NCI-H748 treated with DMSO at 0.1 percent for 48 hours (cell line): ENCODE measurements around the gene KIAA0513.
A peak's percentile ranks its signal among the peaks of the same experiment; 100 is the strongest.

Source experiments
- DNase-seq: peaks from one replicate; lab custom pipeline; 2025; lab: John Stamatoyannopoulos, UW

KIAA0513 gene

DNA sequence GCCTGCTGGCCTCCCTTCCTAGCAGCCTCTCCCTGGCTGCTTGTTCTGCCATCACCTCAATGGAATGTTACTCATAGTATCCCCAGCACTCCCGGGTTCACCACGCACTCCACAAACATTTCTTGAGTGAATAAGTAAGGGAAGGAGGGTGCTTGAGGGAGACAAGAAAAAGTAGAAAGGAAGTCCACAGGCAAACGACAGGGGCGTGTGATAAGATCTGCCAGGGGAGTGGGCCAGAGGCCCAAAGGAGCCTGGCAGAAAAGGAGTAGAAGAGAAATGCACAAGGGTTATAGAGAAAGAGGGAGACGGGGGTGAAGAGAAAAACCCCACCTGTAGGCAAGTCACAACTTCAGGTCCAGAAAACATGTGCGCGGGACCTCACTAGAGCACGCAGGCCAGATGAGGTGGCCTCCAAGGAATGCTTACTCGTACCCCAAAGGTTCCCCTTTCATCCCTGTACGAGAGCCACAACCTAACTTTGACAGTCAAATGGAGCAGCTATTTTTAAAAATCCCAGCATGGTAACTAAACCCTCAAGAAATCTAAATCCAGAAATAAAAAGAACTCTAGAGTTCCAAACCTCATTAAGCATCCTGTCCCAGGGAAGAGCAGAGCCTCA is 22.9 kb upstream of the KIAA0513 start:
- no peak for DNase-seq

DNA sequence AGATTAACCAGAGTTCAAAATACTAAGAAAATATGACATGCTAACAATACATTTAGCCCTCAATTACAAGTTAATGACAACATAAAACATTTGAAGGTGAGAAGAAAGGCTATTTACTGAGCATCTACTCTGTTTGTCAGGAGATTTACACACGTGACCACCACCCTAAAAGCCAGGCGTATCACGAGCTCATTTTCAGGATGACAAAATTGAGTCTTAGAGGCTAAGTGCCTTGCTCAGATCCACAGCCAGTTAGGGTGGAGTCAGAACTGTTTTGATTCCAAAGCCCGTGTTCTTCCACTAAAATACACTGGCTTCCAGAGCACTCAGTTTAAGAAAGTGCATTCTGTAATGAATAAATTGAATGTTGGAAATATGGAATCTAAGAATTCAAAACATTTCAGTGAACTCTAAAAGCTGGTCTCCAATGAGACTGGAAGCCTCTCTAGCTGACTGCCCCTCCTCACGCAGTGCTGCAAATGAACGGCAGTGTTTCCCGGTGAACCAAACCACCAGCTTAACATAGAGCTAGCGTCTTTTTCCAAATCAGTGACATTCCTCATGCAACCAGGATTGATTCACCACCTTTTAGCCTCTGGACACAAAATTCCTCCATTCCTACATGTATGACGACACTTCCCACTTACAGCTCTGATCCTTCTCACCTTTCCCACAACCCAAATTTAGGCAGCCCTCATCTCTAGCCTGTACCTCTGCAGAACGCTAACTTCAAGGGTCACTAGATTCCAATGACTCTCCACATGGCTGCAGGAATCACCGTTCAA is 22.1 kb upstream of the KIAA0513 start:
- no peak for DNase-seq

DNA sequence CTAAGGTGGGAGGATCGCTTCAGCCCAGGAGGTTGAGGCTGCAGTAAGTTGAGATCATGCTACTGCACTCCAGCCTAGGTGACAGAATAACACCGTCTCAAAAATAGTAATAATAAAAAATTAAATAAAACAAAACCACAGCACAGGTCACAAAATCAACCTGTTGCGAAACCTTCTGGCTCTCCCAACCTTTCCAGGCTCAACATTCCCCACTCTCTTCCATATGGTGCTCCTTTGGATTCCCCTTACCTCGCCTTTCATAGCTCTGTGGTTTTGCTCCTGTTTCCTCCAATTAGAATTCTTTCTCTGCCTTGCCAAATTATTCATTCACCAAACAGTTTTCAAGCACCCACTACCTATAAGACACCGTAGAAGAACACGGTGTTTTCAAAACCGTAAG is 21.0 kb upstream of the KIAA0513 start:
- DNase-seq = no peak

DNA sequence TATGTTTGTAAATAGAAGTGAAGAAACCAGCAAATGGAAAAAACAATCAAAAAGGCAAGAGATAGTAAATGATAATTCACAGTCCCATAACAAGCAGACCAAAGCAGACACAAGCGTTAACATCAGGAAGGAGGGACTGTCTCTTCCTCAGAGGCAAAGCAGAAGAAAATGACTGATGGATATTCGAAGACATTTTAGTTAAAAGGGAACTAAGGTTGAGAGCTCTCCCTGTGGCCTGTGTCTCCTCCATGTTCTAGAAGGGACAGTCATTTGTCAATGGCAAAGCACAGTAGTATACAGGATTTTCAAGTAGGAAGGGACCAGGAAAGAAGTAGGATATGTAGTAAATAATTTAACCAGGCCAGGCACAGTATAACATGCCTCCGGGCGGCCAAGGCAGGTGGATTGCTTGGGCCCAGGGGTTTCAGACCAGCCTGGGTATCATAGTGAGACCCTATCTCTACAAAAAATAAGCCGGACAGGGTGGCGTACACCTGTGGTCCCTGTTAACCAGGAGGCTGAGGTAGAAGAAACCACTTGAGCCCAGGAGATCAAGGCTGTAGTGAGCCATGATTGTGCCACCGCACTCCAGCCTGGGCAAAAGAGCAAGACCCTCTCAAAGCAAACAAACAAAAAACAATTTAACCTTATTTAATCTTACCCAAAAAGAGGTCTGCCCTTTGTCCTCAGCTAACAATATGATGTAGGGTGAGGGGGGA is 19.9 kb upstream of the KIAA0513 start:
- DNase-seq = no peak

DNA sequence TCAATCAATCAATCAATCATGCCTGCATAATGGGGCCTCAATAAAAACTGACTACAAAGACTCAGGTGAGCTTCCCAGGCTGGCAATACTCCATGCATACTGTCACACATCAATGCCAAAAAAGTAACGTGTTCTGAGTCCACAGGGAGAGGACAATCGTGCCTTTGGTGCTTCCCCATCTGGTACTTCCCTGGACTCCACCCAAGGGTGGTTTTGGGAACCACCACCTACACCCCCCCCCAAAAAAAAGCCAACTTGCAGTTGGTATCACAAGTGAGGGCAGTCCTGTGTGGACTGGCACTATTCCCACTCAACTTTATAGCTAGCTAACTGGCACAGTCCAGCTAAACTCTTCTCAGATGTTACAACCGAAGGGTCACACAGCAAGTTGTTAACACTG is 19.3 kb upstream of the KIAA0513 start:
- DNase-seq = no peak

DNA sequence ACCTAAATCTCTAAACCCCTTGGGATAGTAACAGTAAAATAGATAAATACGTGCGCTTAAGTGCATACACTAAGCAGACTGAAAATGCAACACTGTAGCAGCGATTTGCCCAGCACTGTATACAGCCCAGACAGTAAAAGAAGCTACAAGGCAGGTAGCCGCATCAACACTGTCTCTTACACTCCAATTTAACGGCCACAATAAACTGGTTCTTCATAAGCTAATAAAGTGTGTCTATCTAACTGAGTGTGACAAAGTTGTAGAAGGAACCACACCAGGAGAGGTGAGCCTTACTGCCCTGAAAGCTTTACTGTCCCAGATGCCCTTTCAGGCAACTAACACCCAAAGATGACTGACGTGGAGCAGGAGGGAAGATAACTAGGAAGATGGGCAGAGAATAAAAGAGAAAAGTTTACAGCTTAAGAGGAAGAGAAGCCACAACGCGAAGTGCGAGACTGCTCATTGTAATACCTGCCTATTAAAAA is 17.1 kb upstream of the KIAA0513 start:
- DNase-seq = no peak

DNA sequence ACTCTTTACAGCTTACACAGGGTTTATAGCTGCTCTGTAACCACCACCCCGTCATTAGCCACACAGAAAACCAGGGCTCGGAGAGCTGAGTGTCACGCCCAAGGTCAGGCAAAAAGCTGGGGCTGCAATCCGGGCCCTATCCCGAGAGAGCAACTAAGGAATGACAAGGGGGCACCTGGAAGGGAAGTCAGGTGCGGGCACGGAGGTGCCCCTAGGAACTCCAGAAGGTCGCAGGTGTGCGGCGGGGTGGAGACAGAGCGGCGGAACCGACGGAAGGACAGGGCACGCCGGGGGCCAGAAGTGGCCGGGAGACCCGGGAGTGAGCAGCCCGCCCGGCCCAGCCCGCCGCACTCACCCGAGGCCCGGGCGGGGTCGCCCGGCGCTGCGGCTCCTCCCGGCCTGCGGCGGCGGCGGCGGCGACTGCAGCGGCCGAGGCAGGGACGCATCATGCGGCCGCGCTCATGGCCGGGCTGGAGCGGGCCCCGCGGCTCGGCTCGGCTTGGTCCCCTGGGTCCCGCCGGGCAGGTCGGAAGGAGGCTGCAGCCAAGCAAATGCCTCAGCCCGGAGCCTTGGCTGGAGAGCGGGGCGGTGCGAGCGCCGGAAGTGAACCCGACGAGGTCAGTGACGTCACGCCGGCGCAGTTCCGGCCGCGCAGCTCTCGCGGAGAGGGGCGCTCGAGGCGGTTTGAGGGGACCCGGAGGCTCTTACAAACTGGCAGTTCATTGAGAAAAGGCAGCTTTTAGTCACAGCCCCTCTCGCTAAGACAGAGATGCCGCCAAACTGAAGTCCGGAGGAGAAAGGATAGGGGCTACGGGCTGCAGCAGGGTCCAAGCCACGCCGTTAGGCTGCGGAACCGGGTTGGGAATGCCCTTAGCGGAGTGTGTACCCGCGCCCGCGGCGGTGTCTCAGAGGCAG is 16.4 kb upstream of the KIAA0513 start, which contains the start of gene ZDHHC7:
ZDHHC7 (minus strand) TSS at position 605 of the 915 bp plus-strand sequence. CDS start 20,917 bp downstream, outside the sequence.
- DNase-seq = peak; percentile 51

DNA sequence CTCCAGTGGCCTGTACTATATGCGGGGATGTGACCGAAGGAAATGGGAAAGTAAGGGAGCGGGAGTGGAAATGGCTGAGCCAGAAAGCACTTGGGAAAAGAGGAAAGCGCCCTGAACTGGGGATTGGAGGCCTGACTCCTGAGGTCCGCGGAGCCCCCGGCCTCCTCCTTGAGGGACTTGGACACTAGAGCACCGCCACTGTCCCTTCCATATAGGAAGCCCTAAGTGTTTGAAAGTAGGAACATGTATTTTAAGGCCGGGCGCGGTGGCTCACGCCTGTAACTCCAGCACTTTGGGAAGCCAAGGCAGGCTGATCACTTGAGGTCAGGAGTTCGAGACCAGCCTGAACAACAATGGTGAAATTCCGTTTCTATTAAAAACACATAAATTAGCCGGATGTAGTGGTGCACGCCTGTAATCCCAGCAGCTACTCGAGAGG is 15.7 kb upstream of the KIAA0513 start:
- DNase-seq = no peak

DNA sequence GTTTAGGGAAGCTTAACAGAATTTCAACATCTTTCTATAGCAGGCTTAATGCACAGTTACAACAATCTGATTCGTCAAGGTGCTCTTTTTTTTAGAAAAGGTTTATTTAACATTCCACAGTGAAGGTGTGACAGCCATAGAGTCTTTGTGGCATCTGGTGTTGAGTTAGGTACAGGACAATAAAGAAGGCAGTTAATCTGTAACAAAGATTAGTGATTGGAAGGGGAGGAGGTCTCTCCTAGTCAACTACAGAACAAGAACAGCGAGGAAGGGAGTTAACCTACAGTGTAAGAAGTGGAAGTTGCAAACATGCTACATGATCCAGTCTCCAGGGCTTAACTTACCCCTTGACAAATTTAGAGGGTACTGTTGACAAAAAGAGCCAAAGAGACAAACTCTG is 13.3 kb upstream of the KIAA0513 start:
- DNase-seq = no peak

DNA sequence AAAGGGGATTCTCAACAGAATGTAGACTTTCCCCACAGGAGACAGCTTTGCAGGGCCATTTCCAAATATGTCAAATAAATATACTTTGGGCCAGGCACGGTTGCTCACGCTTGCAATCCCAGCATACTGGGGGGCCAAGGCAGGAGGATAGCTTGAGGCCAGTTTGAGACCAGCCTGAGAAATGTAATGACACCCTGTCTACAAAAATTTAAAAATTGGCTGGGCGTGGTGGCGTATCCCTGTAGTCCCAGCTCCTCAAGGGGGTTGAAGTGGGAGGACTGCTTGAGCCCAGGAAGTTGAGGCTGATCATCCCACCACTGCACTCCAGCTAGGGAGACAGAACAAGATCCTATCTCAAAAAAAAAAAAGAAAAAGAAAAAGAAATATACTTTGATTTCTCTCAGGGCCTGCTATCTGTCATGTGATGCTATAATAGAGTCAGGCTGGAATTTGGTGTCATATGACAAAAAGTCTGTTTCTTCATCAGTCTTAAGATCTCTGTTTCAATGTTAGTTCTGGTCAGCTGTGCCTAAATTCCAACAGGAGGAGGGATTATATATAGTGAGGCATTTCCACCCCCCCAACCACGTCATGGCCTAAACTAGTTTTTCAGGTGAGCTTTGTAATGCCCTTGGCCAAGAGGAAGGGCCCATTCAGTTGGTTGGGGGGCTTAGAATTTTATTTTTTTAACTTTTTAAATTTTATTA is 12.0 kb upstream of the KIAA0513 start:
- DNase-seq = no peak

DNA sequence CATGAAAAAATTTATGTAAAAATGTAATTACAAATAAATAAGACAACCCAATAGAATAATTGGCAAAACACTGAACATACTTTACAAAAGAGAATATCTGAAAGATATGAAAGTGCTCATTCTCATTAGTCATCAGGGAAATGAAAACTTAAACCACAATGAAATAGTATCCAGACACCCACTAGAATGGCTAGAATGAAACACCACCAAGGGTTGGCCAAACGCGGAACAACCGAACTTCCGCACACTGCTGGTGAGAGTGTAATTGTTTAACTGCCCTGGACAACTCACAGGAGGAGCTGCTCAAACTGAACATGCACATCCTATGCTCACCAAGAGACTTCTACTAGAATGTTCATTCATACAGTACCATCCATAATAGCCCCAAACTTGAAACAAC is 10.4 kb upstream of the KIAA0513 start:
- no peak for DNase-seq

DNA sequence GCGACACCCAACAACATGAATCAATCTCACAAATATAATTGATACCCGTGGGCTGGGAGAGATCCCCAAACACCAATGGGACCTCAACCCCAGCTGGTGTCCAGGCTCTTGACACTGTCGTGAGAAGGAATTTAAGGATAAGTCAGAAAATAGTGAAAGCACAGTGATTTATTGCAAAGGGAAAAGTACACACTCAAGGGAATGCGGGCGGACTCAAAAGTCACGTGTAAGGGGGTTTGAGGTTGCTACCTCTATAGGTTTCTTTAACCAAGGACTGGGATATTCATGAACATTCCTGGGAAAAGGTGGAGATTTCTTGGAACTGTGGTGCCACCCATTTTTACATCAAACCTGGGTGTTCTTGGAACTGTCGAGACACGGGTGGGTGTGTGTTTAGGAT is 10.0 kb upstream of the KIAA0513 start:
- no peak for DNase-seq

DNA sequence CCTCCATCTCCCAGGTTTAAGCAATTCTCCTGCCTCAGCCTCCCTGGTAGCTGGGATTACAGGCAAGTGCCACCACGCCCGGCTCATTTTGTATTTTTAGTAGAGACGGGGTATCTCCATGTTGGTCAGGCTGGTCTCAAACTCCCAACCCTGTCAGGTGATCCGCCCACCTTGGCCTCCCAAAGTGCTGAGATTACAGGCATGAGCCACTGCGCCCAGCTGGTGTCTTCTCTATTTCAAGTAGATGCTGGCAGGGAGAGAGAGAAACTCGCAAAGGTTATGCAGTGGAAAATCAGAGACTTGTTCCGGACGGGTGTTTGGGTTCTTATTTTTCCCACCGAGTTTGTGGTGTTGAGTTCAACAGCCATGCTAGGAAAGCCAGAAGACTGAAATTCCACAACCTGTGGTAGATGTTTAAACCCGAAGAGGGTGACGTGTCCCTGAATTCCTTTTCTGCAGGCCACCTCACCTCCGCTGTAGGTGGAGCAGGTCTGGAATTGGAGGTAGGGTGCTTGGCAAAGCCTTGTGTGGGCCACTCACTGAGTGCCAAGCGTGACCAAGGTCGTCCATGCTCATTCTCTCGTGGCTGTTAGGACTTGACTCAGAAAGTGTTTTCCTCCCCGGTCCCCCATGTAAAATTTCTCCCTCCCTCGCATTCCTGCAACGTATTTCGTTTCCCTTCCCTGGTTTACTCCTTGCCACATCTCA is 8.9 kb upstream of the KIAA0513 start:
- no peak for DNase-seq

DNA sequence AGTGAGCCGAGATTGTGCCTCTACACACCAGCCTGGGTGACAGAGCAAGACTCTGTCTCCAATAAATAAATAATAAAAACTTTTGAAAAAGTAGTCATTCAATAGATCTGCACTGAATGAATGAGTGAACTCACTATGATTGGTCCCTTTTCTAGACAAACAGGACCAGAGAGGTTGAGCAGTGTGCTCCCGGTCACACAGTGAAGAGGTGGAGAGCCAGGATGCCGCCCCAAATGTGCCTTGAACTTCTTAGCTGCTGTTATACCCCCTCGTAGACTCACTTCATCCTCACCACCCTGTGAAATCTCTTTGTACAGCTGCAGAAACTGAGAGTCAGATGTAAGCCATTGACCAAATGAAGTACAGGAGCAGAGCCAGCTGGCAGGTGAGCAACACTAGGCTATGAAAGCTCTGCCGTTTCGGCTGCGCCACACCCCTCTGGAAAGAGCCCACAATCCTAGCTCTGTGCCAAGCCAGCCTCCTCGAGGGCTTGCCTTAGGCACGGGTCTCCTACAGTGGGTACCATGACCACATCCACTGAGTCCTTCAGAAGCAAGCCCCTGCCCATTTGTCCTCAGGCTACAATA is 7.8 kb upstream of the KIAA0513 start:
- no peak for DNase-seq

DNA sequence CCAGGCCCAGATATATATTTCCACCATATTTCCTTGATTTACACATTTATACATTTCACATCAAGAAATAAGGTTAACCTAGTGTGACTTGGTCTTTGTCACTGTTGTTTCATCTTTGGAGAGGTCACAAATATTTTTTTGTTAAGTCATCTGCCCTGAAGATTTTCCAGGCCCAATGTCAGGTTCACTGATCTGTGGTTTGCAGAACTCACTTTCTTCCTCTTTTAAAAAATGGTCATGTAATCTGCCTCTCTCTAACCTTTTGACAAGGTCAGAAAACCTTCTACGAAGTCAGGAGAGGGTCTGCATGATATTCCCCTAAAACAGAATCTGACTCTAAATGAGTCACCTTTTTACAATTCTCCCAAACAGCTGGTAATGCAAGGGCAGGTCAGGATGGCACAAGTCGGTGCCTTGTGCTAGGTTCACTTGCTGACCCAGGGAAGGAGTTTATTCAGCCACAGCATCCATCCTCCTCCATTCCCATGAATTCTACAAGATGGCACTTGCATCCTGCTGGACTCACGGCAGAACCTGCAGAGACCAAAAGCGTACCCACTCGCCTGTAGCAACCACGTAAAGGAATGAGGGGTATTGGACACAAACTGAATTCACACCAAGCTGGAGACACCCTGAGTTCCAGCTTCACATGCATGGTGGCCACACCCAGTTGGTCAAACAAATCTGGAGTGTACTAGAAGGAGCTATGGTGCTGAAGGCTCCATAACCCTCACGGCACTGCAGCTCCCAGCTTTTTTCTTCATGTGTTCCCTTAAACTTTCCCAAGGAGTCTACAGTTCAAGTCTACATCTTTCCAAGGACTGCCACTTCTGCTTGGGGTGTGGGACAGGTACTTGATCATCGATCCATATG is 1.6 kb upstream of the KIAA0513 start:
- DNase-seq = no peak

DNA sequence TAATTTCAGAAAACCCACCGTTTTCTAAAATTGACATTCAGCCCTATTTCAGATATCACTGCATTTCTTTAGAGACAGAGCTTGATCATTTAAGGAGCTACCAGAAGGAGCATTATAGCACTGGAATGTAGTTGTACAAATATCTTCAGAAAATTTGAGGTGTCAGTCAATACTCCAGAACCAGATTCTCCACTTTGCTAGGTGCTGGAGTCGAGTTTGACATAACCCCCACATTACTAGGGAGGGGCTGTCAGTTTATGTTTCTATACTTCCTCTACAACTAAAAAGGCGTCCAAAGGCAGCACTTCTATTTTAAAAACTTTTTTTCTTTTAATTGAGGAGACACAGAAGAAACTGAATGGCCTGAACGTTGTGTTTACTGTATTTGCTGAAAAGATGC is 892 bp upstream of the KIAA0513 start:
- DNase-seq = no peak

DNA sequence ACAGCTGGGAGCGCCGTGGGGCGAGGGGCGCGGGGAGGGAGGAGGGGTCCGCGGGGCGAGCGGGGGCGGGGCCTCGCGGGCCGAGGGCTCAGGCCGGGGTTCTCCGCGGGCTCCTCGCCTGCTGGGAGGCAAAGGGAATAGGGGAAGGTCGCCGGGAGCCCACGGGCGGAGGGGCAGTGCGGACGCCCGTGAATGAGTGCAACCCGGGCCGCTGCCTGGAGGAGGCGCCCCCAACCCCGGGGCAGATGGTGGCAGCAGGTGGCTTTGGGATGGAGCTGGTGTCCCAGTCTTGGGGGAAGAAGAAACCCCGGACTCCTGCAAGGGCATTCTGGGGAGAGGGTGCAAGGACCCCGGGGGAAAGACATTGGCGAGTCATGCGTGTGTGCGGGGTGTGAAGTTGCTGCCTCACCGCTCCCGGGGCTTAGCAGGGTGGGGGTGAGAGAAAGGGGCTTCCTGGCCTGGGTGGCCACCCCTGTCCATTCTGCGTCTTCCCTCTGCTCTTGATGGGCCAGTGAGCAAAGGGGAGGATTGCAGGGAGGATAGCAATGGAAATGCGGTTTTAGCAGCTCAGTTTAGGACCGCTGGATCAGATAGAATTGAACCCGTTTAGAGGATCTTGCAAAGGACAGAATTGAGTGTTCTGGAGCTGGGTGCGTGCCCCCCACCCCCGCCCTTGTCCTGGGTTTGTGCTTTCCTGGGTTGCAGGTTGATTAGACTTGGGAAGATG is 526 bp downstream of the KIAA0513 start:
- no peak for DNase-seq

DNA sequence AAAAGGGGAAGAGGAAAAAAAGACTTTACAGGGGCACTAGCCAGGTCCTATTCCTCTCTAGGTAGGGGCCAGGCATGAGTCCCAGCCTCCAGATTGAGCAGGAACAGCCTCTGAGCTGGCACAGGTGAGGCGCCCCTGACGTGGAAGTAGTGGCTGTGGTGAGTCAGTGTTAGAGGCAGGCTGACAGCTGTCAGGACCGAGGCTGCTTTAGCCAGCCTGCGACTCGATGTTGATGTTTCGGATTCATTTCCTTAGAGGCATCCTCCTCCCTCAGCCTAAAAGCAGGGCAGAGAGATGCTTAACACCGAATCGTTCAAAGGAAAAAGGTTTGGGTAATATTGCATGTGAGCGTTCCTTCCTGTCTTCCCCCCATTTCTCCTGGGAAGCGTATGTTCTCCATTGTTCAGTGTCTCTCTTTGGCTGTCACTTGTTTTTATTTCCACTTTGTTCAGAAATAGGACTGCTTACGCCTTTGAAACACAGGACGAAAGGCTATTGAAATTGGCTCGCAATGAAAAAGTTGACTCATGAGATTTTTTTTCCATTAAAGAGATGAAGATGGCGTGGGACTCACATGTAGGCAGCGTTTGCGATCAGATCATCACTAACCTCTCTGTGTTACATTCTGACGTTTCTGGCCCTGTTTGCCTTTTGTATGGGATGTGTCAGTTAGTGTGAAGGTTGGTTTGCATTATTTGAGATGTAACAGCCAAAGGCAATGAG is 1.3 kb downstream of the KIAA0513 start:
- no peak for DNase-seq
